NCI-H146 (cell line): ENCODE data around the gene GID4.
"Not testable (repeated sequence)": the region's sequence is repeated elsewhere in the genome, so short reads cannot be mapped to it uniquely, and the experiment has no call there.

Experiments
- DNase-seq: peaks from one replicate; lab custom pipeline; 2025; lab: John Stamatoyannopoulos, UW

Gene GID4

GRCh38 chr17:18038861-18039534, at the start of gene GID4, which contains the start of gene ATPAF2:
Gene GID4, plus strand, starts transcription at chr17:18039408. Its CDS starts 57 bp downstream, at chr17:18039465.
Gene ATPAF2, minus strand, starts transcription at chr17:18039168. Its CDS starts 155 bp downstream, at chr17:18039013.
- peak; percentile 98 for DNase-seq

- no peak for DNase-seq
Measured at GRCh38 chr17:17989618-17990017, 49.6 kb upstream of the GID4 start.

GRCh38 chr17:17990282-17990681, 48.9 kb upstream of the GID4 start:
- no peak for DNase-seq

GRCh38 chr17:17993366-17993765, 45.8 kb upstream of the GID4 start:
- DNase-seq = no peak

- DNase-seq = no peak
Measured at GRCh38 chr17:17993852-17994251, 45.4 kb upstream of the GID4 start.

GRCh38 chr17:17994271-17995069, 44.7 kb upstream of the GID4 start:
- peak; percentile 50 for DNase-seq

GRCh38 chr17:17995887-17996286, 43.3 kb upstream of the GID4 start:
- DNase-seq = not testable (repeated sequence)

GRCh38 chr17:17998934-17999333, 40.3 kb upstream of the GID4 start:
- no peak for DNase-seq

- DNase-seq = no peak
Measured at GRCh38 chr17:17999364-18000029, 39.7 kb upstream of the GID4 start.

- DNase-seq = no peak
Measured at GRCh38 chr17:18000030-18000408, 39.2 kb upstream of the GID4 start.

GRCh38 chr17:18002171-18002570, 37.0 kb upstream of the GID4 start:
- DNase-seq = no peak

- no peak for DNase-seq
Measured at GRCh38 chr17:18004345-18004744, 34.9 kb upstream of the GID4 start.

GRCh38 chr17:18004884-18005305, 34.3 kb upstream of the GID4 start:
- DNase-seq = no peak

- DNase-seq = no peak
Measured at GRCh38 chr17:18005496-18005895, 33.7 kb upstream of the GID4 start.

- DNase-seq = no peak
Measured at GRCh38 chr17:18006495-18007239, 32.5 kb upstream of the GID4 start.

- DNase-seq = no peak
Measured at GRCh38 chr17:18008496-18009268, 30.5 kb upstream of the GID4 start.

GRCh38 chr17:18009609-18010420, 29.4 kb upstream of the GID4 start:
- no peak for DNase-seq

- no peak for DNase-seq
Measured at GRCh38 chr17:18011286-18011685, 27.9 kb upstream of the GID4 start.

GRCh38 chr17:18014006-18014405, 25.2 kb upstream of the GID4 start:
- no peak for DNase-seq

- peak; percentile 39 for DNase-seq
Measured at GRCh38 chr17:18015593-18015992, 23.6 kb upstream of the GID4 start.
